ENCODE results near the gene RTP3. TPM values are rescaled to one million over a fixed set of nuclear protein-coding genes. Genes with fewer than 3 reads are reported as not detected.

RTP3 gene
- total and polyA plus RNA-seq, 2 of the 8 experiments (the other 6 are each of a cell fraction or from before 2014, with no cell fraction given): 0.08 TPM; not detected in 1

GRCh38 chr3:46516521-46516920 lies 18.7 kb downstream of the RTP3 start:
- H3K56ac ChIP-seq (replicated peaks; ENCODE audit: insufficient read length, low read depth, low read length): no peak overlapping the region
- H4K8ac ChIP-seq (ENCODE audit: extremely low read depth, insufficient read depth, low read length): no peak overlapping the region
- H2BK5ac ChIP-seq (ENCODE audit: low read depth, low read length): no peak overlapping the region
- no peak overlapping the region for H2AFZ ChIP-seq (ENCODE audit: low read length)
- no peak overlapping the region for H4K5ac ChIP-seq (ENCODE audit: insufficient read length, low read depth, low read length)
- no peaks in the 10 kb centered on the region for H3K4me1 ChIP-seq (replicated peaks in 1 of 4; ENCODE audit: control insufficient read depth in 3 of 4, insufficient read depth in 4 of 4, low read length in 3 of 4)
- H3K27me3 ChIP-seq (replicated peaks in 1 of 4; ENCODE audit: control insufficient read depth in 3 of 4, extremely low read depth in 1 of 4, insufficient read depth in 3 of 4, low read length in 3 of 4): no peaks in the 10 kb centered on the region
- no peak overlapping the region for H2BK15ac ChIP-seq (ENCODE audit: low read length)
- no peaks in the 10 kb centered on the region for H3K23me2 ChIP-seq (ENCODE audit: low read depth, low read length)
- TF ChIP-seq, protein P1, sequence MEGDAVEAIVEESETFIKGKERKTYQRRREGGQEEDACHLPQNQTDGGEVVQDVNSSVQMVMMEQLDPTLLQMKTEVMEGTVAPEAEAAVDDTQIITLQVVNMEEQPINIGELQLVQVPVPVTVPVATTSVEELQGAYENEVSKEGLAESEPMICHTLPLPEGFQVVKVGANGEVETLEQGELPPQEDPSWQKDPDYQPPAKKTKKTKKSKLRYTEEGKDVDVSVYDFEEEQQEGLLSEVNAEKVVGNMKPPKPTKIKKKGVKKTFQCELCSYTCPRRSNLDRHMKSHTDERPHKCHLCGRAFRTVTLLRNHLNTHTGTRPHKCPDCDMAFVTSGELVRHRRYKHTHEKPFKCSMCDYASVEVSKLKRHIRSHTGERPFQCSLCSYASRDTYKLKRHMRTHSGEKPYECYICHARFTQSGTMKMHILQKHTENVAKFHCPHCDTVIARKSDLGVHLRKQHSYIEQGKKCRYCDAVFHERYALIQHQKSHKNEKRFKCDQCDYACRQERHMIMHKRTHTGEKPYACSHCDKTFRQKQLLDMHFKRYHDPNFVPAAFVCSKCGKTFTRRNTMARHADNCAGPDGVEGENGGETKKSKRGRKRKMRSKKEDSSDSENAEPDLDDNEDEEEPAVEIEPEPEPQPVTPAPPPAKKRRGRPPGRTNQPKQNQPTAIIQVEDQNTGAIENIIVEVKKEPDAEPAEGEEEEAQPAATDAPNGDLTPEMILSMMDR (IDR thresholded peaks at IDR 0.05; ENCODE audit: control extremely low read depth in 1 of 3, insufficient read depth in 1 of 3, low read depth in 1 of 3, low read length in 3 of 3): no peak
- no peak for TF ChIP-seq NANOG (IDR thresholded peaks at IDR 0.05; ENCODE audit: insufficient read depth, low read depth, low read length, poor library complexity, severe bottlenecking)
- no peak for TF ChIP-seq PHF8 (conservative IDR thresholded peaks at IDR 0.05; ENCODE audit: low read depth, low read length)
- TF ChIP-seq SRF (IDR thresholded peaks at IDR 0.05; ENCODE audit: low read depth, low read length): no peak
- TF ChIP-seq SIN3A (conservative IDR thresholded peaks at IDR 0.05 in 1 of 2, IDR thresholded peaks at IDR 0.05 in 1 of 2; ENCODE audit: low read depth in 1 of 2, low read length in 2 of 2): no peak
- TF ChIP-seq EGR1 (IDR thresholded peaks at IDR 0.05; ENCODE audit: borderline replicate concordance, low read depth, low read length): no peak
- H2AK5ac ChIP-seq (ENCODE audit: low read depth, low read length): no peak overlapping the region
- H3K23ac ChIP-seq (ENCODE audit: insufficient read length): no peak overlapping the region
- no peak overlapping the region for H3K27ac ChIP-seq (ENCODE audit: low read depth, low read length)
- no peaks in the 10 kb centered on the region for H3K79me2 ChIP-seq (ENCODE audit: control insufficient read depth in 1 of 2, insufficient read depth in 2 of 2, low read length in 2 of 2)
- WGBS, 2 experiments (ENCODE audit: extremely low coverage in 1 of 2, insufficient coverage in 1 of 2, insufficient read length in 1 of 2, insufficient replicate concordance in 2 of 2, low coverage in 1 of 2, low lambda C conversion rate in 2 of 2, missing lambda C conversion rate in 1 of 2): 86% methylated on average over 4 of the region's 4 CpGs; no CpG with 5 or more reads in 1 of the 2 experiments
- H2BK12ac ChIP-seq (ENCODE audit: low read depth, low read length): no peak overlapping the region
- H3K4me2 ChIP-seq (ENCODE audit: insufficient read depth in 1 of 2, low read depth in 2 of 2, low read length in 2 of 2): no peak overlapping the region
- CTCF ChIA-PET (ENCODE audit: partially characterized antibody): interaction anchor here (0.5 to 3.7 kb wide), 4 partner anchors 28 to 242 kb away, joined by 3 to 14 read pairs (median 3); no protein-coding TSS in a partner anchor
- no peaks in the 10 kb centered on the region for H4K20me1 ChIP-seq (replicated peaks in 1 of 2; ENCODE audit: control insufficient read depth in 1 of 2, insufficient read depth in 2 of 2, low read length in 2 of 2)
- H2BK20ac ChIP-seq (ENCODE audit: low read length): no peak overlapping the region
- no peaks in the 10 kb centered on the region for H3K9me3 ChIP-seq (ENCODE audit: insufficient read depth in 2 of 2, low read depth in 1 of 2, low read length in 1 of 2)
- no peak overlapping the region for H3K18ac ChIP-seq (ENCODE audit: extremely low read depth, low read length)
- POLR2A ChIA-PET (ENCODE audit: partially characterized antibody): interaction anchor here (0.6 to 2.2 kb wide), 3 partner anchors 9 to 57 kb away, joined by 3 to 6 read pairs (median 6); no protein-coding TSS in a partner anchor
- DNase-seq (ENCODE audit: low read depth in 1 of 2, low spot score in 2 of 2) (no peak), FAIRE-seq (no peak)
- no peak overlapping the region for H3K4ac ChIP-seq (replicated peaks; ENCODE audit: insufficient read length, low read depth, low read length)
- no peak overlapping the region for H4K91ac ChIP-seq (replicated peaks; ENCODE audit: insufficient read length, low read length)
- H3K14ac ChIP-seq (ENCODE audit: insufficient read length): no peak overlapping the region
- H3K4me3 ChIP-seq (ENCODE audit: extremely low read depth in 1 of 4, insufficient read depth in 2 of 4, low read depth in 3 of 4, low read length in 4 of 4): no peak overlapping the region
- no peaks in the 10 kb centered on the region for H3K79me1 ChIP-seq (ENCODE audit: low read depth, low read length)
- H3K36me3 ChIP-seq (ENCODE audit: control insufficient read depth in 2 of 4, insufficient read depth in 4 of 4, low read length in 3 of 4): no peaks in the 10 kb centered on the region
- no peak overlapping the region for H2BK120ac ChIP-seq (replicated peaks; ENCODE audit: low read depth, low read length)
- no peak overlapping the region for H3K9ac ChIP-seq (replicated peaks in 1 of 4; ENCODE audit: extremely low read depth in 1 of 4, low read depth in 3 of 4, low read length in 3 of 4)
